GM18520 (cell line): ENCODE measurements around the gene HAS3.
"Not testable (repeated sequence)": the region's sequence is repeated elsewhere in the genome, so short reads cannot be mapped to it uniquely, and the experiment has no call there.

Source experiments
- ATAC-seq: cut with Tn5 transposase; IDR thresholded peaks from one replicate; pipeline ENCODE4 v1.9.1; 2021; ENCODE audit not compliant: unreplicated experiment

HAS3 gene

GRCh38 chr16:69105501-69106361 is at the start of gene HAS3:
Gene HAS3 (plus strand): TSS chr16:69105653. CDS start chr16:69109396, 3,743 bp downstream.
- ATAC-seq = no peak

- ATAC-seq = no peak
Observed at GRCh38 chr16:69055980-69056379, 49.5 kb upstream of the HAS3 start.

- no peak for ATAC-seq
Observed at GRCh38 chr16:69056421-69056820, 49.0 kb upstream of the HAS3 start.

- no peak for ATAC-seq
Observed at GRCh38 chr16:69057400-69058378, 47.8 kb upstream of the HAS3 start.

GRCh38 chr16:69063491-69063890 is 42.0 kb upstream of the HAS3 start:
- ATAC-seq = not testable (repeated sequence)

GRCh38 chr16:69064124-69064763 is 41.2 kb upstream of the HAS3 start:
- no peak for ATAC-seq

GRCh38 chr16:69064764-69065313 is 40.6 kb upstream of the HAS3 start:
- ATAC-seq = no peak

- ATAC-seq = no peak
Observed at GRCh38 chr16:69069504-69069903, 35.9 kb upstream of the HAS3 start.

GRCh38 chr16:69071036-69071435 is 34.4 kb upstream of the HAS3 start:
- ATAC-seq = no peak

- no peak for ATAC-seq
Observed at GRCh38 chr16:69072640-69072974, 32.8 kb upstream of the HAS3 start.

- ATAC-seq = no peak
Observed at GRCh38 chr16:69073181-69073702, 32.2 kb upstream of the HAS3 start.

- ATAC-seq = no peak
Observed at GRCh38 chr16:69077251-69077650, 28.2 kb upstream of the HAS3 start.

- ATAC-seq = no peak
Observed at GRCh38 chr16:69078073-69078472, 27.4 kb upstream of the HAS3 start.

- ATAC-seq = no peak
Observed at GRCh38 chr16:69079697-69080096, 25.8 kb upstream of the HAS3 start.

GRCh38 chr16:69083306-69083941 is 22.0 kb upstream of the HAS3 start:
- ATAC-seq = no peak

GRCh38 chr16:69084289-69084688 is 21.2 kb upstream of the HAS3 start:
- no peak for ATAC-seq

GRCh38 chr16:69085032-69085695 is 20.3 kb upstream of the HAS3 start:
- no peak for ATAC-seq

GRCh38 chr16:69087161-69087581 is 18.3 kb upstream of the HAS3 start:
- ATAC-seq = no peak

- no peak for ATAC-seq
Observed at GRCh38 chr16:69088684-69089083, 16.8 kb upstream of the HAS3 start.
